ENCODE results near the gene ARHGEF4.

The ARHGEF4 gene

GRCh38 chr2:130922417-130922816 lies 85.7 kb downstream of the ARHGEF4 start:
- TF ChIP-seq CTCF (IDR thresholded peaks at IDR 0.05; ENCODE audit: insufficient read depth, low read depth, low read length, missing control alignments), result no peak
- no peak for DNase-seq (ENCODE audit: low read depth)
- H3K4me3 ChIP-seq (ENCODE audit: low read length), result no peak overlapping the region

- no peak for TF ChIP-seq CTCF (IDR thresholded peaks at IDR 0.05; ENCODE audit: insufficient read depth, low read depth, low read length, missing control alignments)
- no peak for DNase-seq (ENCODE audit: low read depth)
Observed at GRCh38 chr2:130928385-130928784, 91.7 kb downstream of the ARHGEF4 start.

GRCh38 chr2:130930740-130931659 lies 94.3 kb downstream of the ARHGEF4 start:
- TF ChIP-seq CTCF (IDR thresholded peaks at IDR 0.05; ENCODE audit: insufficient read depth, low read depth, low read length, missing control alignments), result no peak
- H3K4me3 ChIP-seq (ENCODE audit: low read length), result no peak overlapping the region
- DNase-seq (ENCODE audit: low read depth), result no peak

More at GRCh38 chr2:130928385-130928784, 91.7 kb downstream of the ARHGEF4 start:
- H3K4me3 ChIP-seq (ENCODE audit: low read length), result no peak overlapping the region

DNA sequence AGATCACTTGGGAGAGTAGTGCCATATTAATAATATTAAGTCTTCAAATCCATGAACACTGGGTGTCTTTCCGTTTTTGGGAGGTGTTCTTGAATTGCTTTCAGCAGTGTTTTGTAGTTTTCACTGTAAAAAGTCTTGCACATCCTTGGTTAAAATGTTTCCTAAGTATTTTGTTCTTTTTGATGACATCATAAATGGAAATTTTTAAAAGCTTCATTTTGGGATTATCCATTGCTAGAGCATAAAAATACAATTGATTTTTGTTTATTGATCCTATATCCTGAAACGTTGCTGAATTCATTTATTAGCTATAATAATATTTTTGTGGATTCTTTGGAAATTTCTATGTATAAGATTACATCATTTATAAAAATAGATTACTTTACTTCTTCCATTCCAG lies 96.8 kb downstream of the ARHGEF4 start:
- TF ChIP-seq CTCF (IDR thresholded peaks at IDR 0.05; ENCODE audit: insufficient read depth, low read depth, low read length, missing control alignments), result no peak
- no peak for DNase-seq (ENCODE audit: low read depth)
- H3K4me3 ChIP-seq (ENCODE audit: low read length), result no peak overlapping the region

GRCh38 chr2:130936451-130936850 lies 99.7 kb downstream of the ARHGEF4 start:
- DNase-seq (ENCODE audit: low read depth), result no peak
- no peak overlapping the region for H3K4me3 ChIP-seq (ENCODE audit: low read length)
- TF ChIP-seq CTCF (IDR thresholded peaks at IDR 0.05; ENCODE audit: insufficient read depth, low read depth, low read length, missing control alignments), result no peak

- DNase-seq (ENCODE audit: low read depth), result no peak
- H3K4me3 ChIP-seq (ENCODE audit: low read length), result no peak overlapping the region
- TF ChIP-seq CTCF (IDR thresholded peaks at IDR 0.05; ENCODE audit: insufficient read depth, low read depth, low read length, missing control alignments), result no peak
Observed at GRCh38 chr2:130947967-130948366, 111.3 kb downstream of the ARHGEF4 start.

GRCh38 chr2:130949954-130950353 lies 113.2 kb downstream of the ARHGEF4 start:
- H3K4me3 ChIP-seq (ENCODE audit: low read length), result no peak overlapping the region
- DNase-seq (ENCODE audit: low read depth), result peak; percentile 68
- TF ChIP-seq CTCF (IDR thresholded peaks at IDR 0.05; ENCODE audit: insufficient read depth, low read depth, low read length, missing control alignments), result no peak
